ENCODE measurements around the gene PARP1.

Gene PARP1

DNA sequence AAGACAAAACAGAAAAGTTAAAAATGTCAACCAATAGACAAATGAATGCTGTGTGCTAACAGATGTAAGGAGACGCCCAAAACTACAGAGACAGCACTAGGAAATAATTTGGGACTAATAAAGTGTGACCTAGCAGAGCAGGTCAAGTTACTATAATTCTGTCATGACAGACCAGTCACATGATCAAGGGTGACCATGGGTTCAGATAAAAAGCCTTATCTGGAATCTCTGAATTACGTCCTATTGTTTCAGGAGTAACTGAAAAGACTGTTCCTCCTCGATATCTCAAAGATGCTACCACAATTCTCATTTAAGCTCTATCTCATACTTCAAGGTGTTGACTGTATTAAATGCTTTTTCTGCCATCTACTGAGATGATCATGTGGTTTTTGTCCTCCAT lies 31.6 kb downstream of the PARP1 start:
- H3K4ac ChIP-seq (ENCODE audit: low read depth, low read length), result no peak overlapping the region
- no peak overlapping the region for H2BK15ac ChIP-seq (replicated peaks; ENCODE audit: low read depth)
- no peak overlapping the region for H2BK120ac ChIP-seq (ENCODE audit: low read depth, low read length)
- no peak overlapping the region for H4K8ac ChIP-seq (ENCODE audit: low read depth, low read length)
- no peak overlapping the region for H2BK5ac ChIP-seq (ENCODE audit: low read length)
- no peak overlapping the region for H3K23ac ChIP-seq (ENCODE audit: low read length)
- H2AK5ac ChIP-seq (ENCODE audit: low read length), result no peak overlapping the region
- no peak overlapping the region for H3K56ac ChIP-seq (ENCODE audit: low read length)
- no peak overlapping the region for H3K18ac ChIP-seq (ENCODE audit: low read length)
- H3K4me2 ChIP-seq (ENCODE audit: low read length), result no peak overlapping the region
- H3K79me2 ChIP-seq (ENCODE audit: control insufficient read depth, insufficient read depth, low read length), result peaks cover 3% of the 10 kb centered on the region
- peaks cover 4% of the 10 kb centered on the region for H3K79me1 ChIP-seq (ENCODE audit: low read length)
- no CpG with 5 or more reads among the region's 3 CpGs for WGBS (ENCODE audit: extremely low coverage, insufficient coverage, low lambda C conversion rate)
- H3K36me3 ChIP-seq (ENCODE audit: control insufficient read depth, insufficient read depth, low read length), result peaks cover 35% of the 10 kb centered on the region
- no peak overlapping the region for H3K27ac ChIP-seq (ENCODE audit: low read depth, low read length)
- no peak overlapping the region for H3K4me3 ChIP-seq (ENCODE audit: low read length)
- no peak overlapping the region for H3K9ac ChIP-seq (ENCODE audit: low read length)
- no peak for DNase-seq
- no peaks in the 10 kb centered on the region for H3K4me1 ChIP-seq (ENCODE audit: control insufficient read depth, low read depth, low read length)
- no peak overlapping the region for H4K5ac ChIP-seq (ENCODE audit: low read length)
- no peaks in the 10 kb centered on the region for H3K27me3 ChIP-seq (ENCODE audit: insufficient read depth, low read length, poor library complexity)

DNA sequence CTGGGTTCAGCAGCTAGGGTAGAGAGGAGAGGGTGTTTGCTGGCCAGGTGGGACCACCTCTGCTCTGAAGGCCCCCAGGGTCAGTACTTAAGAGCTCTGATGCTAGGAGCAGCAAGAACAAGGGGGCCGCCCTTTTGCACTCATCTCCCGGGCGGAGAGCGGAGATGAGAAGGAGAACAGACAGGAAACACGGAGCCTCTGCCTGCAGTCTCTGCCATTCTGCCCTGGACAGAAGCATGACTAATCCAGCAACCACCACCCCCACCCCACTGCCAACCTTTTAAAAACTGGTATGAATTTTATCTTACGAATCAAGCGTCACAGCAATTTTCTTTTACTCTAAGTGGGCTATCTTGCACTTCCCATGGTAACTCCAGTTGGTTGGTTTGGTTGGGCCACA lies 34.5 kb downstream of the PARP1 start:
- no peak overlapping the region for H3K4me2 ChIP-seq (ENCODE audit: low read length)
- H2BK15ac ChIP-seq (replicated peaks; ENCODE audit: low read depth), result no peak overlapping the region
- no peak overlapping the region for H3K18ac ChIP-seq (ENCODE audit: low read length)
- H2BK120ac ChIP-seq (ENCODE audit: low read depth, low read length), result no peak overlapping the region
- H3K4ac ChIP-seq (ENCODE audit: low read depth, low read length), result no peak overlapping the region
- no peak overlapping the region for H3K23ac ChIP-seq (ENCODE audit: low read length)
- H2BK5ac ChIP-seq (ENCODE audit: low read length), result no peak overlapping the region
- H3K27ac ChIP-seq (ENCODE audit: low read depth, low read length), result no peak overlapping the region
- no peak overlapping the region for H4K5ac ChIP-seq (ENCODE audit: low read length)
- H3K56ac ChIP-seq (ENCODE audit: low read length), result no peak overlapping the region
- no peak overlapping the region for H3K9ac ChIP-seq (ENCODE audit: low read length)
- no peak for DNase-seq
- peaks cover 30% of the 10 kb centered on the region for H3K36me3 ChIP-seq (ENCODE audit: control insufficient read depth, insufficient read depth, low read length)
- peaks cover 3% of the 10 kb centered on the region for H3K79me2 ChIP-seq (ENCODE audit: control insufficient read depth, insufficient read depth, low read length)
- H4K8ac ChIP-seq (ENCODE audit: low read depth, low read length), result no peak overlapping the region
- H3K4me3 ChIP-seq (ENCODE audit: low read length), result no peak overlapping the region
- H3K4me1 ChIP-seq (ENCODE audit: control insufficient read depth, low read depth, low read length), result no peaks in the 10 kb centered on the region
- H3K27me3 ChIP-seq (ENCODE audit: insufficient read depth, low read length, poor library complexity), result no peaks in the 10 kb centered on the region
- H3K79me1 ChIP-seq (ENCODE audit: low read length), result peaks cover 4% of the 10 kb centered on the region
- no CpG with 5 or more reads among the region's 7 CpGs for WGBS (ENCODE audit: extremely low coverage, insufficient coverage, low lambda C conversion rate)
- H2AK5ac ChIP-seq (ENCODE audit: low read length), result no peak overlapping the region

- Histone ChIP-seq H3K36me3 (ENCODE audit: control insufficient read depth, insufficient read depth, low read length) (peaks cover 33% of the 10 kb centered on the region), H3K27me3 (ENCODE audit: insufficient read depth, low read length, poor library complexity) (no peaks in the 10 kb centered on the region)
These were observed 35.0 kb downstream of the PARP1 start for GRCh38 chr1:226372885-226373284.

GRCh38 chr1:226371866-226372490 lies 35.9 kb downstream of the PARP1 start:
- H3K36me3 ChIP-seq (ENCODE audit: control insufficient read depth, insufficient read depth, low read length), result peaks cover 36% of the 10 kb centered on the region
- H2BK15ac ChIP-seq (replicated peaks; ENCODE audit: low read depth), result no peak overlapping the region
- no peak for DNase-seq

More at GRCh38 chr1:226372885-226373284, 35.0 kb downstream of the PARP1 start:
- no peak overlapping the region for H3K4ac ChIP-seq (ENCODE audit: low read depth, low read length)
- H2BK15ac ChIP-seq (replicated peaks; ENCODE audit: low read depth), result no peak overlapping the region
- no peak overlapping the region for H3K23ac ChIP-seq (ENCODE audit: low read length)
- no peak overlapping the region for H3K18ac ChIP-seq (ENCODE audit: low read length)
- H2BK5ac ChIP-seq (ENCODE audit: low read length), result no peak overlapping the region
- no peak for DNase-seq
- H3K27ac ChIP-seq (ENCODE audit: low read depth, low read length), result no peak overlapping the region
- no CpG with 5 or more reads among the region's 9 CpGs for WGBS (ENCODE audit: extremely low coverage, insufficient coverage, low lambda C conversion rate)
- H2AK5ac ChIP-seq (ENCODE audit: low read length), result no peak overlapping the region
- no peak overlapping the region for H4K8ac ChIP-seq (ENCODE audit: low read depth, low read length)
- H3K56ac ChIP-seq (ENCODE audit: low read length), result no peak overlapping the region
- H3K9ac ChIP-seq (ENCODE audit: low read length), result no peak overlapping the region
- no peak overlapping the region for H3K4me2 ChIP-seq (ENCODE audit: low read length)
- no peaks in the 10 kb centered on the region for H3K4me1 ChIP-seq (ENCODE audit: control insufficient read depth, low read depth, low read length)
- peaks cover 3% of the 10 kb centered on the region for H3K79me2 ChIP-seq (ENCODE audit: control insufficient read depth, insufficient read depth, low read length)
- H2BK120ac ChIP-seq (ENCODE audit: low read depth, low read length), result no peak overlapping the region
- H4K5ac ChIP-seq (ENCODE audit: low read length), result no peak overlapping the region
- peaks cover 4% of the 10 kb centered on the region for H3K79me1 ChIP-seq (ENCODE audit: low read length)
- H3K4me3 ChIP-seq (ENCODE audit: low read length), result no peak overlapping the region

DNA sequence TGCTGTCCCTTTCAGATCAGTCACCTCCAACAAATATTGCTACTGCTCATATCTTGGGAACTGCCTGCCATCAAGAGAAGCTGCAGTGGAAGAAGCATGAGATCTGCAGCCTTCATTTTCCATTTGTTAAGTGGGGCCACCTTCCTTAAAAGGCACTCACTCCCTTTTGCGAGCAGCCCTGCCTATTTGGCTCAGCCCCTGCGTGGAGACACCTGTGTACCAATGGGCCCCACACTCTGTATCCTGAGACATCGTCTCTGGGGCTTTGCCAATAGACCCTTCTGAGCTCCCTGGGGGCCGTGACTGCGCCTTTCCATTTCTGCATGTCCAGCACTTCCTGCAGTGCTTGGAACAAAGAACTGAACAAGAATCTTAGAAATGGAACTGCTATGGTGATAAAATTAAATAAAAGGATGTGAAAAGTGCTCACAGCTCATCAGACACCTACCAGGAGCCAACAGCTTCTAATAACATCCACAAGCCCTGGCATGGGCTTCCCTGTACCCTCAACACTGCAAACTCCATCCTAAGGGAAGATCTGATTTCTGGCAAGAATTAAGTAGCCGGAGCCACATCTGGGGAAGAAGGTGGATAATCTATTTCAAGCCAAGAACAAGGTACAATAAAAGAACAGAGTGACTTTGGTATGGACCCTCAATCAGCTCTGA lies 36.7 kb downstream of the PARP1 start:
- H3K4ac ChIP-seq (ENCODE audit: low read depth, low read length), result no peak overlapping the region
- no peak overlapping the region for H2BK15ac ChIP-seq (replicated peaks; ENCODE audit: low read depth)
- no peak overlapping the region for H3K56ac ChIP-seq (ENCODE audit: low read length)
- no peak overlapping the region for H3K4me3 ChIP-seq (ENCODE audit: low read length)
- H4K5ac ChIP-seq (ENCODE audit: low read length), result no peak overlapping the region
- H3K23ac ChIP-seq (ENCODE audit: low read length), result no peak overlapping the region
- H2BK120ac ChIP-seq (ENCODE audit: low read depth, low read length), result no peak overlapping the region
- H3K9ac ChIP-seq (ENCODE audit: low read length), result no peak overlapping the region
- no peak overlapping the region for H2AK5ac ChIP-seq (ENCODE audit: low read length)
- H3K27me3 ChIP-seq (ENCODE audit: insufficient read depth, low read length, poor library complexity), result no peaks in the 10 kb centered on the region
- peaks cover 4% of the 10 kb centered on the region for H3K79me1 ChIP-seq (ENCODE audit: low read length)
- H3K4me1 ChIP-seq (ENCODE audit: control insufficient read depth, low read depth, low read length), result no peaks in the 10 kb centered on the region
- H2BK5ac ChIP-seq (ENCODE audit: low read length), result no peak overlapping the region
- H4K8ac ChIP-seq (ENCODE audit: low read depth, low read length), result no peak overlapping the region
- no peak overlapping the region for H3K4me2 ChIP-seq (ENCODE audit: low read length)
- DNase-seq, result no peak
- peaks cover 3% of the 10 kb centered on the region for H3K79me2 ChIP-seq (ENCODE audit: control insufficient read depth, insufficient read depth, low read length)
- WGBS (ENCODE audit: extremely low coverage, insufficient coverage, low lambda C conversion rate), result no CpG with 5 or more reads among the region's 6 CpGs
- peaks cover 37% of the 10 kb centered on the region for H3K36me3 ChIP-seq (ENCODE audit: control insufficient read depth, insufficient read depth, low read length)
- H3K27ac ChIP-seq (ENCODE audit: low read depth, low read length), result no peak overlapping the region
- no peak overlapping the region for H3K18ac ChIP-seq (ENCODE audit: low read length)

More at GRCh38 chr1:226371866-226372490, 35.9 kb downstream of the PARP1 start:
- H2BK120ac ChIP-seq (ENCODE audit: low read depth, low read length), result no peak overlapping the region
- WGBS (ENCODE audit: extremely low coverage, insufficient coverage, low lambda C conversion rate), result no CpG with 5 or more reads among the region's 11 CpGs
- H3K27ac ChIP-seq (ENCODE audit: low read depth, low read length), result no peak overlapping the region
- no peak overlapping the region for H4K5ac ChIP-seq (ENCODE audit: low read length)
- H3K4me1 ChIP-seq (ENCODE audit: control insufficient read depth, low read depth, low read length), result no peaks in the 10 kb centered on the region
- H3K79me2 ChIP-seq (ENCODE audit: control insufficient read depth, insufficient read depth, low read length), result peaks cover 3% of the 10 kb centered on the region
- no peak overlapping the region for H2BK5ac ChIP-seq (ENCODE audit: low read length)
- peaks cover 4% of the 10 kb centered on the region for H3K79me1 ChIP-seq (ENCODE audit: low read length)
- no peak overlapping the region for H2AK5ac ChIP-seq (ENCODE audit: low read length)
- H3K18ac ChIP-seq (ENCODE audit: low read length), result no peak overlapping the region
- H3K9ac ChIP-seq (ENCODE audit: low read length), result no peak overlapping the region
- H3K4ac ChIP-seq (ENCODE audit: low read depth, low read length), result no peak overlapping the region
- no peak overlapping the region for H3K56ac ChIP-seq (ENCODE audit: low read length)
- H3K23ac ChIP-seq (ENCODE audit: low read length), result no peak overlapping the region
- H3K27me3 ChIP-seq (ENCODE audit: insufficient read depth, low read length, poor library complexity), result no peaks in the 10 kb centered on the region
- no peak overlapping the region for H3K4me2 ChIP-seq (ENCODE audit: low read length)
- H3K4me3 ChIP-seq (ENCODE audit: low read length), result no peak overlapping the region
- H4K8ac ChIP-seq (ENCODE audit: low read depth, low read length), result no peak overlapping the region

All from mesendoderm (in vitro differentiated cells).